HG02571 (cell line): ENCODE measurements around the gene CUX1.

Experiments used
- ATAC-seq: cut with Tn5 transposase; IDR thresholded peaks from one replicate; pipeline ENCODE4 v1.9.1; 2021; ENCODE audit warnings: mild to moderate bottlenecking, moderate library complexity; ENCODE audit not compliant: unreplicated experiment

CUX1 gene

DNA sequence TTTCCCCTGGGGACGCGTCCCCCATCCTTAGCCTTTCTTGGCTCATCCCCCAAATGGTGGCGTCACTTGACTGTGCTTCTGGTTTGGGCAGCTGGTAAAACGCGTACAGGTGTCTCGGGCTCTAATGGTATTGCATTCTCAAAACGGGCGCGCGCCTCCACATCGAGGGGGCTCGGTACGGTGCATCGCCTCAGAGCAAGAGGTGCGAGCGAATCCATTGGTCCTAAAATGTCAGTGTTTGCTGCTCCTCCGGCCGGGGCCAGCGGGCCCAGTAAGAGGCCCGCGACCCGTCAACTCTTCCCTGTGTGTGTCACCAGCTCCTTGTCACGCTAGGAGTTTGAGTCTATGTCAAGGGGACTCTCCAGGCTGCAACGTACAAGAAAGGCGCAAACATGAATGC is 378.6 kb downstream of the CUX1 start:
- ATAC-seq = no peak

DNA sequence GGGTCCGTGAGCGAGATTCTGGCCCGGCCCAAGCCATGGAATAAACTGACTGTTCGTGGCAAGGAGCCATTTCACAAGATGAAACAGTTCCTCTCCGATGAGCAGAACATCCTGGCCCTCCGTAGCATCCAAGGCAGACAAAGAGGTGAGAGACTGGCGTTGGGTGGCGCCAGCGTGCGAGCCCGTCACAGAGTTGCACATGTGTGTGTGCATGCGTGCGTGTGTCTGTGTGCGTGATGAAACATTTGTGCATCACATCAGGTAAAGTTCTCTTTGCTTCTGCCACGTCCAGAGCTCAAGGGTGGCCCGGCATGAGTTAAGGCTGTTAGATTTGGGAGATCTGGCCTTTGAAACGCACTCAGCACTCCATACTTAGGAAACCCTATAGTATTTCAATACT is 379.7 kb downstream of the CUX1 start:
- no peak for ATAC-seq

DNA sequence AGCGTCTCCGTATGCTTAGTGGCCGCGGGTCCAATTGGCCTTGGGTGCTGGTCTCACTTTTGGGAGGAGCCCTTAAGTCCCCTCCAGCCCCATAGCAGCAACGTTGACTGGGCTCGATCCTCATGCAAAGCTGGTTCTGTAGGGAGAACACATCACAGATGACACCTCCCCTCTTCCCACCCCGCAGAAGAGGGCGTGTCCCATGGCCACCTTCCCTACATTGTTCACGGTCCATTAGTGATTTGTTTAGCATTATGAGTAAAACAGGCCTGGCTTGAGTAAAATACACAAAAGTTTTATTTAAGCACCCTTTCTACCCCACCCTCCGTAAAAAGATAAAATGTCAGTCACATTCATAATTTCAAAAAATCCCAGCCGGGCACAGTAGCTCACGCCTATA is 380.2 kb downstream of the CUX1 start:
- ATAC-seq = no peak

DNA sequence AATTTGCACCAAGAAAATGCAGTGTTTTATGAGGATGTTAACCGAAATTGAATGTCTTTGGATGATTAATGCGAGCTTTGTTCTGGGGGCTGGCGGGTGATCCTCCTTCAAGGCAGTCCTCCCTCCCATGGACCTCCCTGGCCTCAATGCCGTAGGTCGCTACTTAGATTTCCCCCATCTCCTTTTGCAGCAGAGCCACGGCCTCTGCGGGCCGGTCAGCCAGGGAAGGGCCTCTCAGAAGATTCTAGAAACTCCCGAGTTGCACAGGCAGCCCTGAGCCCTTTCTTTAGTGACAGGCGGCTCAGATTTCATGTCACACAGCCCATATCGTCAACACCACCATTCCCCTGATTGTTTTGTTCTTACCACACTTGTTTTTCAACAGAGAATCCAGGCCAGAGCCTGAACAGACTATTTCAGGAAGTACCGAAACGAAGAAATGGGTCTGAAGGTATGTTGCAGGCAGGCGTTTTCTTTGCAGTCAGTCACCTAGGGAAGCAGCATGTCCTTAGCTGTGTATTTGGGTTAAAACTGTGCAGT is 381.1 kb downstream of the CUX1 start:
- no peak for ATAC-seq

DNA sequence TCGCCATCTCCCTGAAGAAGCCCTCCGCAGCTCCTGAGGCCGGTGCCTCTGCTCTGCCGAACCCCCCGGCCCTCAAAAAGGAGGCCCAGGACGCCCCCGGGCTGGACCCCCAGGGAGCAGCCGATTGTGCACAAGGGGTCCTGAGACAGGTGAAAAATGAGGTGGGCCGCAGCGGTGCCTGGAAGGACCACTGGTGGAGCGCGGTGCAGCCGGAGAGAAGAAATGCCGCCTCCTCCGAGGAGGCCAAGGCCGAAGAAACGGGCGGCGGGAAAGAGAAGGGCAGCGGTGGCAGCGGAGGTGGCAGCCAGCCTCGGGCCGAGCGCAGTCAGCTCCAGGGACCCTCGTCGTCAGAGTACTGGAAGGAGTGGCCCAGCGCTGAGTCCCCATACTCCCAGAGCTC is 384.1 kb downstream of the CUX1 start:
- ATAC-seq = no peak

DNA sequence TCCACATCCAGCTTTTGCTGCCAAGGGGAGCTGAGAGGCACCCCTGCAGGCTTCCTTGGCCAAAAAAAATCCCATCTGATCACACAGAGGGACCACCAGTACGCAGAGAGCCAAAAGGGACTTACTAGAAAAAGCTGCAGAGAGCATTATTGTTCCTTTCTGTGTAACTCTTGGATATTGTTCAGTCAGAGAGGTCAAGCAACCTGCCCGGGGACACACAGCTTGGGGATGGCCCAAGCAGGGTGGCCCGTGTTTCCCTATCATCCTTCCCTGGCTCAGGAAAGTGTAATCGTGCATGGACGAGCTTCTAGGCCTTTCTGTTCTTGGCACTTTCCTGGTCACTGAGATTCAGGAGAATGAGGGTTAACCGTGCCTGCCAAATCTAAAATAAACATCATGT is 385.1 kb downstream of the CUX1 start:
- ATAC-seq = no peak

DNA sequence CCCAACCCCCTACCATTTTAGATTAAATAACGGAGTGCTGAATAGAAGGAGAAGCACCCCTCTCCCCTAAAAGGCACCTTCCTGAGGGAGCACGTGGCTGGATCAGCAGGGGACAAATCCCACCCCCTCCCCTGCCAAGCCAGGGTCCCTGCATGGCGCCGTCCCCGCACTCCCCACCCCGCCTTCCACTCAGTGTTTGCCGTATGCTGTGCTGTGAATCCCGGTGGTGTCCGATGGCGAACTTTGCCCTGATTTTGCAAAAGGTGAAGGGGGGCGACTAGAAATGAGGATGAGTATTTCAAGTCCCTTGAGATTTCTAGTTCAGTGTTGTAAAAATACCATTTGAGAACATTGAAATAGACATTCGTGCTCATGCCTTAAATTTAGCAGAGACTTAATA is 385.8 kb downstream of the CUX1 start:
- ATAC-seq = no peak

DNA sequence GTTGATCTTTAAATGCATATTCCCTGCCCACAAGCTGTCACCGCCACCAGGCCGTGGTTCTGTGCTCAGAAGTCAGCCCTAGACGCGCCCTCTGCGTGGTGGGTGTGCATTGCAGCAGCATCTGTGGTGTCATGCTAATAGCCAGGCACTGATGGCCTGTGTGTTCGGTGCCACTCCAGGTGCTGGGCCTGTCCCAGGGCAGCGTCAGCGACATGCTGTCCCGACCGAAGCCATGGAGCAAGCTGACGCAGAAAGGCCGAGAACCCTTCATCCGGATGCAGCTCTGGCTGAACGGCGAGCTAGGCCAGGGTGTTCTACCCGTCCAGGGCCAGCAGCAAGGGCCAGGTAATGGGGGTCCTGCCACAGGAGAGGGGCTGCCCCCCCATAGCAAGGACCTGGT is 386.8 kb downstream of the CUX1 start:
- ATAC-seq = no peak

DNA sequence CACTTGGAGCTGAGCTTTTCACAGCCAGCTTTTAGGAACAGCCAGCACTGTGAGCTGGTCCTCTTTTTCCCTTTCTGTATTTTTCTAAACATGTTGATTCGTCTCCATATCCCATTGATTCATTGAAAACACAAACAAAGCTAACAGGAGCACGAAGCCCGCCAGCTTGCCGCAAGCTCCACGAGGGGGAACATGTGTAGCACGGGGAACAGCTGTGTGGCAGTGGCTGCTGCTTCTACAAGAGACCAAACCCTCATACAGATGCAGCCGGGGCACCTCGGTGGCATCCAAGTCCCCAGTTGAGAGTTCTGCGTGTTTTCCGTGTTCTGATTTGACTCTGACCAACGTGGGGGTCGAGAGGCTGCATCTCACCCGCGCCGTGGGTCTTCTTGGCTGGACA is 388.5 kb downstream of the CUX1 start:
- ATAC-seq = no peak

DNA sequence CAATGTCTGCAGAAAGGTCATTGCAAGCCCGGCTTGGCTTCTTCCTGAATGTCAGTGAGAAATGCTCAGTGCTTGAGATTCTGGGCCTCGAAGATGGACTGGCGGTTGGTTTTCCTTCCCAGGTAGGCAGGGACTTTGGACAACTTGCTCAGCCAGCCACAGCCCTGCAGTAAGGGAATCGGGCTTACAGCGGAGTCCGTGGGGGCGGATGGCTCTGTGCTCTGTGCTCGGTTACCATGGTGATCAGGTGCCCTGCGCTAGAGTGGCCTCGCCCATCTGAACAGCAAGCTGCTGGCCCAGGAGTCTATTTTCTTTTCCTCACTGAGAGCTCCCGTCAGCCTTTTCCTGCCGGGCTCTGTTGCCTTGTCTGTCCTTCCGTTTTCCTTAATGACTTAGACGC is 391.4 kb downstream of the CUX1 start:
- ATAC-seq = no peak

DNA sequence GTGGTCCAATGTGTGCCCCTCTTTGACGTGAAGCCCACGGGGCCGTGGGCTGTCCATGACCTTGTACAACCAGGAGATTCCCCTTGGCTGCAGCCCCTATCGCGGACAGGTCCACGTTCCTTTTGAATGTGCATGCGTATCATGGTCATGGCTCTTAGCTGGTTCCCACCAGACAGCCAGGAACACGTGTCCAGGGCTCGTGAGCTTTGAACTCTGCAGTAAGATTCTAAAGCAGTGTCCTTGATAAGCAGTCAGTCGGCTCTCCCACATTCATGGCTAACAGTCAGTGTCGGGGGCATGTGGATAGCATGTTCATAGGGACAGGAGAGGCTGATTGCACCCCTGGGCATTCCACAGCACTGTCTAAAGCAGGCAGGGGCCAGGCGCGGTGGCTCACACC is 393.4 kb downstream of the CUX1 start:
- no peak for ATAC-seq

DNA sequence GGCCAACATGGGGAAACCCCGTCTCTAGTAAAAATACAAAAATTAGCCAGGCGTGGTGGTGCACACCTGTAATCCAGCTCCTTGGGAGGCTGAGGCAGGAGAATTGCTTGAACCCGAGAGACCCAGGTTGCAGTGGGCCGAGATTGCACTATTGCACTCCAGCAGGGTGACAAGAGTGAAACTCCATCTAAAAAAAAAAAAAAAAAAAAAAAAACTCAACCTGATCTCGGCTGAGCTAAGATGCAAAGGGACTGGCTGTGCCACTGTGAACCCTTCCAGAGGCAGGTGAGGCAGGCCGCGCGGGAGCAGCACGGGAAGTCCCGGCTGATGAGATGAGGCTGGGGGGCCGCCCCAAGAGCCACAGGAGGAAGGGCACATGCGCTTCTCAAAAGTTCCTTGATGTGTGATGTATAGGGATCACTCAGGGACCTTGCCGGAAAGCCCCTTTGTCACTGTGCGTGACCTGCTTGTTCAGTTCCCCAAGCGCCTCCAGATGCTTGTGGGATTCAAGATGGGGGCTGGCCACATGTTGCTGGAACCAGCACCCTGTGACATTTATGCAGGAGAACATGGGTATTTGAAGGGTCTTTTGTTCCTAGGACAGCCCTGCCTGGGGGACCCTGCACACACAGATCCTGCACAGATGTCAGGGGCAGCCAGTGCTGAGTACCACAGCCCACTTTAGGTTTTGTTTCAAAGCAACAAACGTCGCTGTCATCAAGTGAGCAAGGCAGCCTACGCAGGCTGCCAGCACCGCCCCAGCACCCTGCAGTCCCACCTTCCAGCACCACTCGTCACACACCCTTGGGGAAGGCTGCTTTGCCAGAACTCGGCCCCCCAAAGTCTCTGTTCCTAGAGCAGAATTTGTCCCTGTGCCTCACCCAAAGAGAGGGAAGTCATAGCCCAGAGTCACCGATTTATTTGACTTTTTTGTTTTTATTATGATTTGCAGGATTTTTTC is 394.4 kb downstream of the CUX1 start:
- ATAC-seq = no peak

DNA sequence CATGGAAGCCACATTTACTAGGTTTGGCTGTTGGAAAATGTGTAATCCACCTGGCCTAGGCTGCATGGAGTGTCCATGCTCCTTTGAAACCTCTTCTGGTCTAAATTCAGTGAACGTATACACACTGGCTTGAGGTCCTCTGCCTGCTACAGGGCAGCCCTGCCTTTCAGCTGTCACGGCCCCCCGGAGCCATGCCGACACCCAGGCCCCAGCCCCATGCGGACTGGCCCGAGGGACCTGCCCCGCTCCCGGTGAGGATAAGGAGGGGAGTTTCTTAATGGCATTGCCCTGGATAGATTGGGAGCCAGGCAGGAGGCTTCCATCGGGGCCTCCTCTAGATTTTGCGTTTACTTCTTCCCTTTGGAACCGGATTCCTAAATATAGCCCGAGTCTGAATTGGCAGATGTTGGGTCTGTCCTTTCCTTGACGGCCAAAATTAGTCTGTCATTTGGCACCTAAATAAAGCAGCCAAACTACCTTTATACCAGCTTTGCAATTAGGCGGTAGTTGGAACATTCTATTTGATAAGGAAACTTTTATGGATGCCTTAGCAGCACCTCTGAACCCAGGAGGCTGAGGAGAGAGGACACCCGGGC is 397.1 kb downstream of the CUX1 start:
- ATAC-seq = no peak

DNA sequence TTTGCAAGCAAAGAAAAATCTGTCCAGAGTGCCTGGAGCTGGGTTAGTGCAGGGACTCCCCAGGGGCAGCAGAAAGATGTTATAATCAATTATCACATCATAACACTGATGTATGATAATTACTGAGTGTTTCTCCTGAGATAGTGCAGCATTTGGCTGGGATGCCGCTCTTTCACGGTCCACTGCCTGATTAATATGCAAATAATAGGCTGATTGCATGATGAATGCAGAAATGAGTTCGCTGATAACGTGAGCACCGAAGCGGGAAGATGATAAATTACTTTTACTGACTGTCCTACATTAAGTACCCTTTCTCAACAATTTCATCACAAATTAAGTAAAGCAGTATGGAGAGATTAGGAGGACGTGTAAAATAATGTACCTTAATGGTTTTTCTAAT is 397.8 kb downstream of the CUX1 start:
- no peak for ATAC-seq

DNA sequence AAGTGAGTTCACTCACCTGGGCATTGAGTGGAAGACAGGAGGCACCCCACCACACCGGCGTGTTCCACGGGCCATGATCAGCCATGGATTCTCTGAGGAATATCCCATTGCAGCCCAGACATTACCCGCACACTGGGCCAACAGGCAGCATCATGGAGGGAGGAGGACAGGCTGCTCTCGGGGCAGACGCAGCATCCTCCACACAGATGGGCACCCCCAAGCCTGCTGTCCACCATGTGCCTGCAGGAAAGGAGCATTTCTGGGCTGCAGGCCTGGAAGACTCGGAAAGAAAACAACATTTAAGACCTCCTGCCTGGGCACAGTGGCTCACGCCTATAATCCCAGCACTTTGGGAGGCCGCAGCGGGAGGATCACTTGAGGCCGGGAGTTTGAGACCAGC is 398.3 kb downstream of the CUX1 start:
- no peak for ATAC-seq

DNA sequence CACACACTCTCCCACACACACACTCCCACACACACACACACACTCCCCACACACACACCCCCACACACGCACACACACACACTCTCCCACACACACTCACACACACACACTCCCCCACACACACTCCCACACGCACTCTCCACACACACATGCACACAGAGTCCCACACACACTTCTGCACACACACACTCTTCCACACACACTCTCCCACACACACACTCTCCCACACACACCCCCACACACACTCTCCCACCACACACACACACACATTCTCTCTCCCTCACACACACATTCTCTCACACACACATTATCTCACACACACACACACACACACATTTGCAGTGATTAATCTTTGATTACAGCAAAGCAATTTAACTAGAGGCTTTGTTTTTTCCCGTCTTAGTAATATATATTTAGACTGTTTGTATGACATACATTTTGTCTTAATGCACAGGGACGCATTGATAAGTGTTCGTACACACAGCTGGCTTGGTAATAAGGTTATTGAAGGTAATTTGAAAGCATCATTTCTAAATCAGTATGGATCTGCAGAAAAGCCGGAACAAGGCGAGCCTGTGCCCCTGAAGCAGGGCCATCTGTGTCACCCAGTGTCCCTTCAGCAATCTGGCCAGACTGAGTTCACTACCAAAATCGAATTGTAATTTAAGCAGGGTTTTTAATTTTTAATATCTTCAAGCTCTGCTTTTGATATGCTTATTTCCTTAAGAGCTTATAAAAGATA is 399.3 kb downstream of the CUX1 start:
- no peak for ATAC-seq

DNA sequence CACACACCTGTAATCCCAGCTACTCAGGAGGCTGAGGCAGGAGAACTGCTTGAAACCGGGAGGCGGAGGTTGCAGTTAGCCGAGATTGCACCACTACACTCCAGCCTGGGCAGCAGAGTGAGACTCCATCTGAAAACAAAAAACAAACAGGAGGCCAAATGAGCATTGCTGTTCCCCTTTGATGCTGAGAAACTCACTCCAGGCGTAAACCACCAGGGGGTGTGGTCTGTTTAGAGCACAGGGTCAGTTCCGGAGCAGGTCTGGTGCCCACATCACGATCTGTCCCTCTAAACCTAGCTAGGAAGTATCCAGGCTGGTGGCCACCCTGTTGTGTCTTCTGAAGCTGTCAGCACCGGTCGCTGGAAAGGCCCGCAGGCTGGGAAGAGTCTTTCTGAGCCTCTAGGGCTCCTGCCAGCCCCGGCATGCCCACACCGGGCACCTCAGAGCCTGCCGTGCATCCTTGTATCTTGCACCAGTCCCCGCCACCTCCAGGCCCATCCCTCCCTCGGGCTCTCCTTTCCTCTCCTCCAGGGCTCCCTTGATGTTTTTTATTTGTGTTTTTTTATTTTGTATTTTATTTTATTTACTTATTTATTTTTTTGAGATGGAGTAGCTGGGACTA is 402.9 kb downstream of the CUX1 start:
- no peak for ATAC-seq

DNA sequence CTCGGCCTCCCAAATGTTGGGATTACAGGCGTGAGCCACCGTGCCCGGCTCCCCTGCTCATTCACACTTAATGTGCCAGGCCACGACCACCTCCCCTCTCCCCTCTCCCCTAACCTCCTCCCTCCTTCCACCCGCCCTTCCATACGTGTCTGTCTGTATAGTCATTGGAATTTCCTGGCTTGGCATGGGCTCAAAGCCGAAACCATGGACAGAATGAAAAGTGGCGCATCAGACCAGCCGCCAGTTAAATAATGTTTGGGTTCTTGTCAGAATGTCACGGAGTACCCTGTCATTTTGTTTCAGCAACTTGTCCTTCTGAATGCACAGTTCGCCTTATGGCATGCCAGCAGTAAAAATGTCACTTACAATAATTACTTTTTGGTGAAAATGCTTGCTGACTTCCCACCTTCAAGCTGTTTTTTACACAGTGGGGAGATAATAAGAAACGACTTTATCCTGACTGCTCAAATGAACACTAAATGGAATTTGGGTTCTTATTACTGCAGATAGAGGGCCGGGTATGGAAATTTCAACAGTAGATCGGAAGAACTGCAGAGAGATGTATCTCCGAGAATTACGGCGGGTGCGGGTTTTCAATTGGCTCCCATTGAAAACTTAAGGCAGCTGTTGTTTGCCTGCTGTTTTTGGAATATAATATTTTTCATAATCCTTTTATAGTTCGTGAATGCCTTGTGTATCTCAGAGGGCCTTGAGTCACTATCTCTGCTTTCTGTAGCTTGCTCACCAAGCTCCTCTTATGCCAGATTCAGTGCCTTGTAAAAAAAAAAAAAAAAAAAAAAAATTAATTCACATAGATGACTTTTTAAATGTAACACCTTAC is 403.8 kb downstream of the CUX1 start:
- no peak for ATAC-seq

DNA sequence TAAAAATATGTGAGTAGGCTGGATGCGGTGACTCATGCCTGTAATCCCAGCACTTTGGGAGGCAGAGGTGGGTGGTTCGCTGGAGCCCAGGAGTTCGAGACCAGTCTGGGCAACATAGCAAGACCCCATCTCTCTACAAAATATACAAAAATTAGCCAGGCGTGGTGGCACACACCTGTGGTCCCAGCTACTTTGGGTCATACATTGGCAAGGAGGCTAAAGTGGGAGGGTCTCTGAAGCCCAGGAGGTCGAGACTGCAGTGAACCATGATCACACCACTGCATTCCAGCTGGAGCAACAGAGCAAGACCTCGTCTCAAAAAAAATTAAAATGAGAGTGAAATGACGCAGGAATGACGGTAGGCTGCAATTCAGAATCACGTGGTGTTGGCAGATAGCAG is 404.5 kb downstream of the CUX1 start:
- ATAC-seq = no peak

DNA sequence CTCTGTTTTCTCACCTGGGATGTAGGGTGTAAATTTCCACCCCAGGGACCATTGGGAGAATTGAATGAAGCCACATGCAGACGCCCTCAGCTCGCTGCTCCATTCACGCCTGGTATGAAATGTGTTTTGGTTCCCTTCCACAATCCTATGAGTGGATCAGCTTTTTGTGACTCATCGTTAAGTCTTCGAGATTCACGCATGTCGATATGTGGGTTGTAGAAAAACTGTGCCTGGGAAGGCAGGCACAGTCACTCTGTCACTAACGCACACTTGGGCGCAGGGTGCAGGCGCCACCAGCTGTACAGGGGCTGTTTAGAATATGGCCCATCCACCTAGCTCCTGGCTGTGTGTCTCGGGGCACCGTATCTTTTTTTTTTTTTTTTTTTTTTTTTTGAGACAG is 405.0 kb downstream of the CUX1 start:
- ATAC-seq = no peak
